GM18858 (cell line): Measurements from ENCODE around the gene DHX29.

ENCODE experiments used
- ATAC-seq: cut with Tn5 transposase; IDR thresholded peaks from one replicate; pipeline ENCODE4 v1.9.1; 2021; ENCODE audit not compliant: unreplicated experiment

The DHX29 gene

DNA sequence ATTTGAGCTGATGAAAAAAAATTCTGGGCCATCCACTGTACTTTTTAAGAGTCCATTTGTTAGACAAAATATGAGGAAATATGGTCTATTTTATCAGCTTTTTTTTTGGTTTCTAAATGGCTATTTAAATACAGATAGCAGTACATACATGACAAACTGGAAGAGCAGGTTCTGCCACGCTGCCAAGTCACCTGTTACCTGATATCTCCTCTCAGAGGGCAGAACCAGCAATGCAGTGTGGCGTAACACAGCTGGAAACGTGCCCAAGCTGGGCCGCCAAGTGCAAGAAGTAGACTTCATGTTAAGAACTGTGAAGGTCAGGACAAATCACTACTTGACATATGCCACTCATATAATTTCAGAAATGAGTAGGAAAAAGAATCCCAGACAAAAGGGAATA lies 88.5 kb downstream of the DHX29 start:
- no peak for ATAC-seq

DNA sequence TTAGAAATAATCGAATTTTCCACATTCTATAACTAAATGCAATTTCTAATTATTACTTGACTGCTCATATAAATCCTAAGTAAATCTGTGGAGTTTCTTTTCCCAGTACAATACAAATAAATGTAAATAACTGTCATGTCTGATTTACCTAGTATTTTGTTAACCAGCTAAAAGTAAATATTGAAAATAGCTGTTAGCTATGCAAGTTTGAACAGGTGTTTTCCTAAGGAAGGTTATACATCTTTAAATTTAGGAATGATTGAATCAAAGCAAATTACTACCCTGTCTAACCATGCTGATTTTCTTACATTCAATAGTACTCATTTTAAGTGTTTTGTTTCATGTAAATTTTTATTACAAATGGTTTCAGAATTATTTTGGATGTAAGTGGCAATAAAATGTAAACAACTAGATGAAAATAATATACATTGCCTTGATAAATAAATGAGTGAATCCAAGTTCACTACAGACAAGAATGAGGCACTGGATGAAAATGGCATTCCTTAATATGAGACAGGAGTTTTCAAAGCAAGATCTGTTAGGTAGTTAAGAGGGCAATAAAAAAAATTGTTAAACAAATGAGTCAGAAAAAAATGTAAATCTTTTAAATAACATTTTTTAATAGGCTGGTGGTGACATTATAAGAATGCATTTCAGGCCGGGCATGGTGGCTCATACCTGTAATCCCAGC lies 96.2 kb downstream of the DHX29 start:
- no peak for ATAC-seq
